Astrocyte of the spinal cord (primary cell): ENCODE measurements around the gene NCAM2.

Experiments used
- DNase-seq: peaks from one replicate; pipeline ENCODE4 v3.0.0; 2011; ENCODE audit warnings: low read depth, low spot score
- H3K4me3 ChIP-seq: 2 replicates; pipeline ENCODE4 v1.5.1; 2011; ENCODE audit warnings: low read depth, mild to moderate bottlenecking, low read length, moderate library complexity
- in situ Hi-C: cut with HindIII; loops from 2 replicates; pipeline ENCODE4 v1.10.0; 2017; ENCODE audit warnings: low sequenced_read_pairs
- TF ChIP-seq, protein P1 (sequence below): IDR thresholded peaks from 2 replicates; pipeline ENCODE4 v1.5.1; 2012; ENCODE audit warnings: low read depth, mild to moderate bottlenecking, low read length, inconsistent platforms

The NCAM2 gene

DNA sequence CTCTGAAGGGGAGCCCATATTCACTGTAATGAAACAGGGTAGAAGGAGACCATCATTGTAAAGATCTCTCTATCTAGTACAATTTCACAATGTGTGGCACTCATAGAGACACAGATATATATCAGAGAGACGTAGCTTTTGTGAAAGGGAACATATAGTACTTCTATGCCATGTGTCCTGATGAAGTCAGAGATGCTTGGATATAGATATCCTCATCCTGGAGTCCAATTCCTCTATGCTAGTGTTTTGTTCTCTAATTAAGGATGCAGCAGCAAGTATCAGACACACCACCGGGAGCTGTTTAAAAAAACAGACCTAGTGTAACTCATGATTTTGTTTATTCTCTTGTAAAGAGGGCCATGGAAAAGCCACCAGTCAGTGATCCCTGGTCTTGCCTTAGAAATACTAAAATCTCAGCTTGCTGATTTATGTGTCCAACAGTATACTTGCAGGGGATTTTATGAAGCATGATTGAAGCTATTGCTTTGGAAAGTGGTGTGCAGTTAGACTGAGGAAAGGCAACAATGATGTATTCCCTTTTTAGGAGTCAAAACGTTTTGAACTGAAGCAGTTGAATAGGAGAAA, 2.5 kb downstream of the NCAM2 start:
- H3K4me3 ChIP-seq, result no peak overlapping the region
- DNase-seq, result no peak
- TF ChIP-seq, protein P1, sequence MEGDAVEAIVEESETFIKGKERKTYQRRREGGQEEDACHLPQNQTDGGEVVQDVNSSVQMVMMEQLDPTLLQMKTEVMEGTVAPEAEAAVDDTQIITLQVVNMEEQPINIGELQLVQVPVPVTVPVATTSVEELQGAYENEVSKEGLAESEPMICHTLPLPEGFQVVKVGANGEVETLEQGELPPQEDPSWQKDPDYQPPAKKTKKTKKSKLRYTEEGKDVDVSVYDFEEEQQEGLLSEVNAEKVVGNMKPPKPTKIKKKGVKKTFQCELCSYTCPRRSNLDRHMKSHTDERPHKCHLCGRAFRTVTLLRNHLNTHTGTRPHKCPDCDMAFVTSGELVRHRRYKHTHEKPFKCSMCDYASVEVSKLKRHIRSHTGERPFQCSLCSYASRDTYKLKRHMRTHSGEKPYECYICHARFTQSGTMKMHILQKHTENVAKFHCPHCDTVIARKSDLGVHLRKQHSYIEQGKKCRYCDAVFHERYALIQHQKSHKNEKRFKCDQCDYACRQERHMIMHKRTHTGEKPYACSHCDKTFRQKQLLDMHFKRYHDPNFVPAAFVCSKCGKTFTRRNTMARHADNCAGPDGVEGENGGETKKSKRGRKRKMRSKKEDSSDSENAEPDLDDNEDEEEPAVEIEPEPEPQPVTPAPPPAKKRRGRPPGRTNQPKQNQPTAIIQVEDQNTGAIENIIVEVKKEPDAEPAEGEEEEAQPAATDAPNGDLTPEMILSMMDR, result no peak
- in situ Hi-C loops, result no loop called here

DNA sequence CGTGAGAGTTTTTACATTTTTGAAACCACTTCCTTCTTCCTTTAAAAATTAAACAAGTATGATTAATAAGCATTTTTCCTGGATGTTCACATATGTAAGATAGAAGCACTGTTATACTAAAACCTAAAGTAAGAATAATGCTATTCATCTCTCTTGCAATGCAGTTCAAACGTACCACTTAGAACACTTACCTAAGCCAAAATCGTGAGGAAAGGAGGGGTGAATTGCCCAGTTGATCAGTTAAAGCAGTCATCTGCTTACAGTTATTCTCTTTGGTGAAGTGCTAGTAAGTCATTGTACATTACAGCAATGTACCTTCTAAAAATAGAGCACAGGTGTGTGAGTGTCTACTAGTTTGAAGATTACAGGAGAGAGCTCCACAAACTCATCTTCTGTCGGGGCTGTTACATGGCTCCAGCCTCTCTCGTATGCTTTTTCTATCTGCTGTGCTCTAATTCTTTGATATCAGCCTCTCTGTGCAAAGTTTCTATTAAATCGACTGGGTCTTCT, 3.4 kb downstream of the NCAM2 start:
- in situ Hi-C loops, result no loop called here
- TF ChIP-seq, protein P1, result no peak
- no peak for DNase-seq

DNA sequence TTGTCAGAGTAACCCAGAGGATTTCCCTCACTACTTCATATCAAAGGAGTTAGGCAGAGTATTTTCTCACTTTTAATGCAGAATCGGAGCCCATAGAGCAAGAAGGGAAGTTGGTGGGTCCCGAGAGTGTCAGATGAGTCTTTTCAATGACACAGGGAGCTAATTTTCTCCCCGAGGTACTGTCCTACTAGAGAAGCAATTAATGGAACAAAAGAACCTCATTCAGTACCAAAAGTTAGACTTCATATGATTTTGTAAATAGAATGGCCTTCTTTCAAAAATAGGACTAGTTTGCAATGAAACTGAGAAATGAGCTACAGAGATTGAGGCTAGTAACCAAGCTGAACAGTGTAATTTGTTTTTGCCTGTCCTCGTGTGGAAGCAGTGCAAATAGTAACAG, 3.9 kb downstream of the NCAM2 start:
- in situ Hi-C loops, result no loop called here

More for the DNA sequence above, 3.4 kb downstream of the NCAM2 start:
- H3K4me3 ChIP-seq, result no peak overlapping the region

DNA sequence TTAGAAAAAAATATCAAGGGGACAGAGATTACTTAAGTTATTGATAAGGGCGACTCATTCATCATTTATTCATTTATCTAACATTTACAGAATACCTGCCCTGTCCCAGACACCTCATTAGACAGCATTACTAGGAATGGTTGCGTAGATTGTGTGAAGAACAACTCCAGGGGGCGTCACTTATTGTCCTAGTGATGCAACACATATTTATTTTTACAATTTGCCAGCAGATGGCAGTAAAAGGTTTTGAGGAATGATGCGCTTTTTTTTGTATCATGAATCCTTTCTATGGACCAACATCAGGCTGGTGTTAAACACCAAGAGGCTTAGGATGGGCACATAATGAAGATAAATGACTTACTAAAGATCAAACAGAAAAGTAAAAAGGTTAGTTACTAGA, 5.5 kb downstream of the NCAM2 start:
- in situ Hi-C loops, result no loop called here
- peak; percentile 46 for DNase-seq
- TF ChIP-seq, protein P1, result peak; percentile 37
- no peak overlapping the region for H3K4me3 ChIP-seq

More for the DNA sequence above, 3.9 kb downstream of the NCAM2 start:
- TF ChIP-seq, protein P1, result no peak
- H3K4me3 ChIP-seq, result no peak overlapping the region
- no peak for DNase-seq

DNA sequence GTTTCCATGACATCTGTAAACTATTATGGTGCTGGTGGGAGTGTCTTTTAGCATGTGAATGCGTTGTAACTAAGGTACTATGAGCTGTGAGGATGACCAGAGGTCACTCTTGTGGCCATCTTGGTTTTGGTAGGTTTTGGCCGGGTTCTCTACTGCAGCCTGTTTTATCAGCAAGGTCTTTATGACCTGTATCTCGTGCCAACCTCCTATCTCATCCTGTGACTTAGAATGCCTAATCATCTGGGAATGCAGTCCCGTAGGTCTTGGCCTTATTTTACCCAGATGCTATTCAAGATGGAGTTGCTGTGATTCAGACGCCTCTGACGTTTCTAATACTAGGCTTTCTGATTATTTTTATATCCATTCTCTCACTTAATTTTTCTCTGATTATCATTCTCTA, 9.4 kb downstream of the NCAM2 start:
- peak; percentile 19 for DNase-seq
- in situ Hi-C loops, result no loop called here
- no peak overlapping the region for H3K4me3 ChIP-seq
- TF ChIP-seq, protein P1, result no peak

DNA sequence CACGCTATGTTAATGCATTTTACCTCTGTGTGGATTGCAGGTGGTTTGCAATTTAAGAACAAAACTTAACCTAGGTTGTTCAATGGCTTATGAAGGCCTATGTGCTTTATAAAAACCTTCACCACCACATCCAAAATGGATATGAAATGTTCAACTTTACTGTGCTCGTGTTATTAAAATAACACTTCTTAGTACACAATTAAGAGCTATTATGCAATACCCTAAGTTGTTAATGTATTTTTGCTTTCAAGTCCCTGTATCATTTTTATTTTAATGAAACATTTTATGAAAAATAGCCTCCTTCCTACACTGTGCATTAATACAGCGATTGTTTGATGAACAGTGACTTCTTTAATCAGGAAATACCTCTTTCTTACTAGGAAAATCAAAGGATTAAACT, 12.0 kb downstream of the NCAM2 start:
- TF ChIP-seq, protein P1, result no peak
- no peak overlapping the region for H3K4me3 ChIP-seq
- no peak for DNase-seq
- in situ Hi-C loops, result no loop called here
